Ovary (tissue), 3 donors: Measurements from ENCODE around the gene PCSK5.

Source experiments
- CTCF ChIP-seq, 3 donors: fragments of 450-650 bp in 2 of 3; fragments of 200-600 bp in 1 of 3; IDR thresholded peaks; one replicate each; pipeline versions ENCODE4 v1.5.1 to v1.8.0; 2016 to 2022; ENCODE audit warnings: antibody characterized with exemption in 3 of 3, mild to moderate bottlenecking in 1 of 3
- POLR2A ChIP-seq: fragments of 450-650 bp; IDR thresholded peaks from one replicate; pipeline ENCODE4 v1.6.1; 2017; ENCODE audit warnings: antibody characterized with exemption, mild to moderate bottlenecking, moderate library complexity
- donor health status: DM: no; HTN: no; CAD: no.

- TF ChIP-seq CTCF (IDR thresholded peaks at IDR 0.05) = no peak
- no peak for TF ChIP-seq POLR2A
Observed at GRCh38 chr9:75930190-75930589, 39.7 kb downstream of the PCSK5 start.
